Neutrophil (primary cell): ENCODE results near the gene ABHD17A.

Source experiments
- H3K27ac ChIP-seq: fragments of 200-600 bp; sonication (generic); 2 replicates; pipeline ENCODE4 v1.5.1; 2016; ENCODE audit warnings: mild to moderate bottlenecking, moderate library complexity
- H3K27me3 ChIP-seq: fragments of 200-600 bp; sonication (generic); 2 replicates; pipeline ENCODE4 v1.6.0; 2016; ENCODE audit warnings: mild to moderate bottlenecking
- H3K36me3 ChIP-seq: fragments of 200-600 bp; sonication (generic); 2 replicates; pipeline ENCODE4 v1.5.1; 2017
- H3K4me1 ChIP-seq, 2 experiments: fragments of 200-600 bp in 1 of 2; sonication (generic) in 1 of 2; 1 replicate in 1 of 2; 2 replicates in 1 of 2; pipeline versions ENCODE4 v1.5.1 to v1.6.1; 2013 to 2016; ENCODE audit warnings: low read depth in 1 of 2, low read length in 1 of 2, mild to moderate bottlenecking in 1 of 2, moderate library complexity in 1 of 2; ENCODE audit not compliant: control insufficient read depth in 1 of 2, insufficient read depth in 1 of 2
- H3K4me3 ChIP-seq, 2 experiments: fragments of 200-600 bp in 1 of 2; sonication (generic) in 1 of 2; 1 replicate in 1 of 2; 2 replicates in 1 of 2; pipeline ENCODE4 v1.5.1; 2013 to 2016; ENCODE audit warnings: low read depth in 1 of 2, low read length in 1 of 2, mild to moderate bottlenecking in 1 of 2, moderate library complexity in 1 of 2
- H3K9me3 ChIP-seq: fragments of 200-600 bp; sonication (generic); 2 replicates; pipeline ENCODE4 v1.5.1; 2016
- TF ChIP-seq, protein P1 (sequence below): fragments of 200-600 bp; sonication (generic); IDR thresholded peaks from 2 replicates; pipeline ENCODE4 v1.5.1; 2016; ENCODE audit warnings: antibody characterized with exemption

Gene ABHD17A

DNA sequence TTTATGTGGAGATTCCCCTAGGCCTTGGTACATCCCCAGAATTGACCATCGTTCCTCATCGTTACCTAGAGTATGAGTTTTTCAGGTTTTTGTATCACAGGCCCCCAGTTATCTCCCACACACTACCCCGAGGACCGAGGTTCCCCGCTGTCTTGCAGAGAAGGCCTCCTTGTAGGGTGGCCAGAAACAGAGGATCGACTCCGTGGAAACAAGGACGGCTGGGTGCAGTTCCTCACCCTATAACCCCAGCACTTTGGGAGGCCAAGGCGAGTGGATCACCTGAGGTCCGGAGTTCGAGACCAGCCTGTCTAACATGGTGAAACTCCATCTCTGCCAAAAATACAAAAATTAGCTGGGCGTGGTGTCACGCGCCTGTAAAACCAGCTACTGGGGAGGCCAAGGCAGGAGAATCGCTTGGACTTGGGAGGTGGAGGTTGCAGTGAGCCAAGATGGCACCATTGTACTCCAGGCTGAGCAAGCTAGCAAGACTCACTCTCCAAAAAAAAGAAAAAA lies 20.6 kb upstream of the ABHD17A start:
- TF ChIP-seq, protein P1, sequence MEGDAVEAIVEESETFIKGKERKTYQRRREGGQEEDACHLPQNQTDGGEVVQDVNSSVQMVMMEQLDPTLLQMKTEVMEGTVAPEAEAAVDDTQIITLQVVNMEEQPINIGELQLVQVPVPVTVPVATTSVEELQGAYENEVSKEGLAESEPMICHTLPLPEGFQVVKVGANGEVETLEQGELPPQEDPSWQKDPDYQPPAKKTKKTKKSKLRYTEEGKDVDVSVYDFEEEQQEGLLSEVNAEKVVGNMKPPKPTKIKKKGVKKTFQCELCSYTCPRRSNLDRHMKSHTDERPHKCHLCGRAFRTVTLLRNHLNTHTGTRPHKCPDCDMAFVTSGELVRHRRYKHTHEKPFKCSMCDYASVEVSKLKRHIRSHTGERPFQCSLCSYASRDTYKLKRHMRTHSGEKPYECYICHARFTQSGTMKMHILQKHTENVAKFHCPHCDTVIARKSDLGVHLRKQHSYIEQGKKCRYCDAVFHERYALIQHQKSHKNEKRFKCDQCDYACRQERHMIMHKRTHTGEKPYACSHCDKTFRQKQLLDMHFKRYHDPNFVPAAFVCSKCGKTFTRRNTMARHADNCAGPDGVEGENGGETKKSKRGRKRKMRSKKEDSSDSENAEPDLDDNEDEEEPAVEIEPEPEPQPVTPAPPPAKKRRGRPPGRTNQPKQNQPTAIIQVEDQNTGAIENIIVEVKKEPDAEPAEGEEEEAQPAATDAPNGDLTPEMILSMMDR = no peak
- peaks cover 8% of the 10 kb centered on the region for H3K27me3 ChIP-seq
- peaks cover 27 to 33% of the 10 kb centered on the region in 2 experiments for H3K4me1 ChIP-seq
- H3K9me3 ChIP-seq = no peaks in the 10 kb centered on the region
- no peaks in the 10 kb centered on the region for H3K36me3 ChIP-seq
- peak overlapping the region; percentile 85 for H3K27ac ChIP-seq
- peak overlapping the region; percentile 67 to 68 for H3K4me3 ChIP-seq

DNA sequence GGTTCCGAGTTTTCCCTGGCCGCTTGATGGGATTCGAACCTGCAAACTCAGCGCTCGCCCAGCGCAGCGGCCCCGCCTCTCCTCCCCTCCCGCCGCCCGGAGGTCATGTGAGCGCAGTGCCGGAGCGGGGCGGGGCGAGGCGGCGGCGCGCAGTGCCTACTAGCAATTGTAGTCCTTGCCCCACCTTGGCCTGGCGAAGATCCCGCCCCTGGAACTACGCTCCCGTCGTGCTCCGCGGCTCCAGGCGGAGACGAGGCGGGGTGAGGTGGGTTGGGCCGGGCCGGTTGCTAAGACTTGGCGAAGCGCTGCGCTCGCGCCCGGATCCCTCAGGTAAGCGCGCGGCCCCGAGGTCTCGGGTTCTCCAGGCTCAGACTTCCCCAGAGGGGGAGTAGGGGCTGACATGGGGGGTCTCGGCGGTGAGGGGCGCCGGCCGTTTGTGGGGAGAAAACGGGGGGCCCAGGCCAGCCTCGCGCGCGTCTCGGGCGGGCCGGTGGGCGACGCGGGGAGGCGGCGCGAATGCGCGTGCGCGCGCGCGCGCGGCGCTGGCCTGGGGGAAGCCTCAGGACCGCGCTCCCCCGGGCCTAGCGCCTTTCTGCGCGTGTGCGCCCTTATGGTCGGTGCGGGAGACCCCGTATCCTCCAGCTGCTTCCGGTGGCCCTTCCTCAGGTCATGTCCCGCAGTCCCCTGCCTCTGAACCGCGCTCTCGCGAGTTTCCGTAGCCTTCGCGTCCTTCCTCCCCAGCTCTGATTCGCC lies 20.0 kb upstream of the ABHD17A start, which contains the start of the genes ADAT3 and SCAMP4:
Gene ADAT3 (plus strand): TSS at position 290 of the 753 bp plus-strand sequence. CDS start 6,649 bp downstream, outside the sequence.
Gene SCAMP4 (plus strand): TSS at position 290 of the 753 bp plus-strand sequence. CDS start 9,621 bp downstream, outside the sequence.
- H3K4me1 ChIP-seq = peaks cover 29 to 37% of the 10 kb centered on the region in 2 experiments
- peak within 1 kb of the TSS; percentile 67 to 68 for H3K4me3 ChIP-seq
- peak within 1 kb of the TSS; percentile 85 for H3K27ac ChIP-seq
- no peaks in the 10 kb centered on the region for H3K36me3 ChIP-seq
- no peaks in the 10 kb centered on the region for H3K9me3 ChIP-seq
- TF ChIP-seq, protein P1 = peak; percentile 74
- peaks cover 8% of the 10 kb centered on the region for H3K27me3 ChIP-seq

DNA sequence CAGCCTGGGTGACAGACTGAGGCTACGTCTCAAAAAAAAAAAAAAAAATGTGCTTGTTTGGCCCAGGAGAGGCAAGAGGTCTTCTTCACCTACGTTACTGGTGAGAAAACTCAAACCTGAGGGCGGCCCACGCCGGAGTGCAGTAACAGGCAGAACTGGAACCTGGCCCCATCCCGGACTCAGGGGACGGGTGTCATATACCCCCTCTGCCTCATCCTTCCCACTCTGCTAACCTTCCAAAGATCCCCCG lies 19.5 kb upstream of the ABHD17A start:
- peaks cover 29 to 37% of the 10 kb centered on the region in 2 experiments for H3K4me1 ChIP-seq
- H3K9me3 ChIP-seq = no peaks in the 10 kb centered on the region
- H3K27me3 ChIP-seq = peaks cover 4% of the 10 kb centered on the region
- peak overlapping the region; percentile 85 for H3K27ac ChIP-seq
- no peaks in the 10 kb centered on the region for H3K36me3 ChIP-seq
- TF ChIP-seq, protein P1 = no peak
- peak overlapping the region; percentile 67 to 68 for H3K4me3 ChIP-seq

DNA sequence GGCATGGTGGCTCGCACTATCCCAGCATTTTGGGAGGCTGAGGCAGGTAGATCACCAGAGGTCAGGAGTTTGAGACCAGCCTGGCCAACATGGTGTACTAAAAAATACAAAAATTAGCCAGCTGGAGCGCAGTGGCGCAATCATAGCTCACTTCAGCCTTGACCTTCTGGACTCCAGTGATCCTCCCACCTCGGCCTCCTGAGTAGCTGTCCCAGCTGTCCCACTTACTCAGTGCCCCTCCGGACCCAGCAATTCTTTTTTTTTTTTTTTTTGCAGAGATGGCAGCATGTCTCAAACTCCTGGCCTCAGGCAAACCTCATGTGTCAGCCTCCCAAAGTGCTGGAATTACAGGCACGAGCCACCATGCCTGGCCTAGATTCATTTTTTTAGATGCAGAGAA lies 17.6 kb upstream of the ABHD17A start:
- H3K27ac ChIP-seq = no peak overlapping the region
- no peaks in the 10 kb centered on the region for H3K36me3 ChIP-seq
- no peak overlapping the region for H3K4me3 ChIP-seq
- no peaks in the 10 kb centered on the region for H3K9me3 ChIP-seq
- peaks cover 29 to 39% of the 10 kb centered on the region in 2 experiments for H3K4me1 ChIP-seq
- H3K27me3 ChIP-seq = no peaks in the 10 kb centered on the region
- TF ChIP-seq, protein P1 = no peak

DNA sequence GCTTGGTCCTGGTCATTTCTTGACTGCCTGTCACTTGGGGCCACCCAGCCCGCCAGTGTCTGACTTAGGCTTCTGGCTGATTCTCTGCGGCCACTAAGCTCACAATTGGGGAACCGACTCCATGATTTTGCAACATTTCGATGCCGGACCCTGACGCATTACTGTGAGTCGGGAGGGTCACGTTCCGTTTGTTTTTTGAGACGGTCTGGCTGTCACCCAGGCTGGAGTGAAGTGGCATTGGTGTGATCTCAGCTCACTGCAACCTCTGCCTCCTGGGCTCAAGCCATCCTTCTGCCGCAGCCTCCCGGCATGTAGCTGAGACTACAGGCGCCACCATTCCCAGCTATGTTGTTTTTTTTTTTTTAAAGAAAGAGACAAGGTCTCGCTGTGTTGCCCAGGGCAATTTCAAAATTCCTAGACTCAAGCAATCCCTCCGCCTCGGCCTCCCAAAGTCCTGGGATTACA lies 16.7 kb upstream of the ABHD17A start:
- TF ChIP-seq, protein P1 = peak; percentile 11
- peak overlapping the region; percentile 92 for H3K27ac ChIP-seq
- no peaks in the 10 kb centered on the region for H3K27me3 ChIP-seq
- peaks cover 38 to 49% of the 10 kb centered on the region in 2 experiments for H3K4me1 ChIP-seq
- peak overlapping the region; percentile 4 to 25 for H3K4me3 ChIP-seq
- H3K36me3 ChIP-seq = no peaks in the 10 kb centered on the region
- no peaks in the 10 kb centered on the region for H3K9me3 ChIP-seq
